ENCODE measurements around the gene KCNMB2. TPM values are rescaled to one million over a fixed set of nuclear protein-coding genes. Genes with fewer than 3 reads are reported as not detected.

Gene KCNMB2
- total RNA-seq, 2 donors from 2014 or later: 0.42 to 0.72 TPM

DNA sequence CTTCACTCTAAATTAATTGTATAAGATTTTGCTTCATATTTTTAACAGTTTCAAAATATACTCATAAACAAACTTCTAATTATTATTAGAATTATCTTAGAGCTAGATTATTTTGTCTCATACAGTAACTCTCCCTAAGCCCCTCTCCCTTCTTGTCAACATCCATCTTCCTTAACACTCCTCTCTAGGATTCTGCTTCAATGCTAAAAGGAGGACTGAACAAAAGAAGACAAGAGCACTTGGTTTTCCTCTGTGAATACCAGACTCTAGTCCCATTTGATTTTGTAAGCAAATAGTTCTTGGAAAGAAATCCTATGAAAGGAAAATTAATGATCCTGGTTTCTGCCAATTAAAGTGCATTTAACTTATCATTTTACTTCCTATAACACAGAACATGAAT is 91.8 kb downstream of the KCNMB2 start:
- H3K27me3 ChIP-seq: no peaks in the 10 kb centered on the region
- H3K4me3 ChIP-seq: no peak overlapping the region
- H3K9ac ChIP-seq (ENCODE audit: low read depth in 2 of 2, low read length in 2 of 2): no peak overlapping the region
- intact Hi-C loops (cut with DNase I): no loop called here
- DNase-seq: no peak
- no peaks in the 10 kb centered on the region for H3K9me3 ChIP-seq
- no peaks in the 10 kb centered on the region for H3K4me1 ChIP-seq
- H3K27ac ChIP-seq: no peak overlapping the region
- TF ChIP-seq, protein P1, sequence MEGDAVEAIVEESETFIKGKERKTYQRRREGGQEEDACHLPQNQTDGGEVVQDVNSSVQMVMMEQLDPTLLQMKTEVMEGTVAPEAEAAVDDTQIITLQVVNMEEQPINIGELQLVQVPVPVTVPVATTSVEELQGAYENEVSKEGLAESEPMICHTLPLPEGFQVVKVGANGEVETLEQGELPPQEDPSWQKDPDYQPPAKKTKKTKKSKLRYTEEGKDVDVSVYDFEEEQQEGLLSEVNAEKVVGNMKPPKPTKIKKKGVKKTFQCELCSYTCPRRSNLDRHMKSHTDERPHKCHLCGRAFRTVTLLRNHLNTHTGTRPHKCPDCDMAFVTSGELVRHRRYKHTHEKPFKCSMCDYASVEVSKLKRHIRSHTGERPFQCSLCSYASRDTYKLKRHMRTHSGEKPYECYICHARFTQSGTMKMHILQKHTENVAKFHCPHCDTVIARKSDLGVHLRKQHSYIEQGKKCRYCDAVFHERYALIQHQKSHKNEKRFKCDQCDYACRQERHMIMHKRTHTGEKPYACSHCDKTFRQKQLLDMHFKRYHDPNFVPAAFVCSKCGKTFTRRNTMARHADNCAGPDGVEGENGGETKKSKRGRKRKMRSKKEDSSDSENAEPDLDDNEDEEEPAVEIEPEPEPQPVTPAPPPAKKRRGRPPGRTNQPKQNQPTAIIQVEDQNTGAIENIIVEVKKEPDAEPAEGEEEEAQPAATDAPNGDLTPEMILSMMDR (IDR thresholded peaks at IDR 0.05): no peak
- no peaks in the 10 kb centered on the region for H3K36me3 ChIP-seq

DNA sequence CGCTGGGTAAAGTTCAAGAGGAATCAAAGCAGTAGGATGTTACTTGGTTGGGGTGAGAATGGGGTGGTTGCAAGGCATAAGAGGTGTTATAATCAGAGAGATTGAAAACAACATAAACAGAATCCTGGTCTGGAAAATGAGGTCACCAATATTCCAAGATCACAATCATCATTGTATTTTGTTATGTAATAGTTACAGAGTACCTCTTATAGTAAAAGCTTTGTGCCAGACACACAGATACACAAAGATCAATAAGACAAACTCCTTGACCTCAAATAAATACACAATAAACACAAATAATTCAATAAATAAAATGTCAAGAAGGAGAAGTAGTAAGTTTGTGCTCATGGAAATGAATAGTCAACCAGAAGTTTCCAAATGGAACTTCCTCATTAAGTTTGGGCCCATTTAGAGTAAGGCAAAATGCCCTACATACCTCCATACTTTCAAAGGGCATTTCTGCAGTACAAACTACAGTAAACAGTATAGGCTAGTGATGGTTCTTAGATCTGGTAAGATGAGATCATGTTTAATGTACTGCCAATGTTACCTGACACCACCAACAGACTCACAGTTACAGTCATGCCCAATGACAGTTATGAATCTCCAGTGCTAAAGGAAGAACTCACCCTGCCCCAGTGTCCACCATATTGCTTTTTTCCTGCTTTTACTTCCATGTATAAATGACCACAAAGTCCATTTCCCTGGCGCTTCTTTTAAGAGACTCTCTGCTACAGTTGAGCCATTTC is 93.4 kb downstream of the KCNMB2 start:
- TF ChIP-seq, protein P1 (IDR thresholded peaks at IDR 0.05): no peak
- Histone ChIP-seq H3K9ac (ENCODE audit: low read depth in 2 of 2, low read length in 2 of 2) (no peak overlapping the region), H3K4me1 (no peaks in the 10 kb centered on the region), H3K4me3 (no peak overlapping the region), H3K9me3 (no peaks in the 10 kb centered on the region), H3K27ac (no peak overlapping the region), H3K27me3 (no peaks in the 10 kb centered on the region), H3K36me3 (no peaks in the 10 kb centered on the region)
- no peak for DNase-seq
- intact Hi-C loops (cut with DNase I): no loop called here

GRCh38 chr3:178631950-178632349 is 95.7 kb downstream of the KCNMB2 start:
- Histone ChIP-seq H3K27me3 (no peaks in the 10 kb centered on the region), H3K9ac (ENCODE audit: low read depth in 2 of 2, low read length in 2 of 2) (no peak overlapping the region), H3K4me1 (no peaks in the 10 kb centered on the region), H3K27ac (no peak overlapping the region), H3K4me3 (no peak overlapping the region), H3K36me3 (no peaks in the 10 kb centered on the region), H3K9me3 (no peaks in the 10 kb centered on the region)
- DNase-seq: no peak
- intact Hi-C loops (cut with DNase I): no loop called here
- TF ChIP-seq, protein P1 (IDR thresholded peaks at IDR 0.05): no peak

GRCh38 chr3:178634975-178635374 is 98.7 kb downstream of the KCNMB2 start:
- DNase-seq: peak; percentile 21
- H3K27me3 ChIP-seq: no peaks in the 10 kb centered on the region
- H3K4me1 ChIP-seq: no peaks in the 10 kb centered on the region
- no peaks in the 10 kb centered on the region for H3K9me3 ChIP-seq
- no peak overlapping the region for H3K4me3 ChIP-seq
- TF ChIP-seq, protein P1 (IDR thresholded peaks at IDR 0.05): no peak
- no peak overlapping the region for H3K27ac ChIP-seq
- H3K9ac ChIP-seq (ENCODE audit: low read depth in 2 of 2, low read length in 2 of 2): no peak overlapping the region
- intact Hi-C loops (cut with DNase I): no loop called here
- H3K36me3 ChIP-seq: no peaks in the 10 kb centered on the region

GRCh38 chr3:178637802-178638201 is 101.6 kb downstream of the KCNMB2 start:
- Histone ChIP-seq H3K4me3 (no peak overlapping the region), H3K9ac (ENCODE audit: low read depth in 2 of 2, low read length in 2 of 2) (no peak overlapping the region), H3K36me3 (no peaks in the 10 kb centered on the region), H3K27ac (no peak overlapping the region), H3K9me3 (no peaks in the 10 kb centered on the region), H3K27me3 (no peaks in the 10 kb centered on the region), H3K4me1 (no peaks in the 10 kb centered on the region)
- no peak for DNase-seq
- intact Hi-C loops (cut with DNase I): no loop called here
- TF ChIP-seq, protein P1 (IDR thresholded peaks at IDR 0.05): no peak

Measured in colonic mucosa (tissue), 4 donors.